Neuronal stem cell (in vitro differentiated cells): ENCODE data around the gene ACOXL.

Experiments
- DNase-seq: peaks from one replicate; pipeline ENCODE4 v3.0.0-alpha.2; 2013; ENCODE audit warnings: low spot score
- H2AFZ ChIP-seq: one replicate; pipeline ENCODE4 v1.6.1; 2013; ENCODE audit warnings: mild to moderate bottlenecking, low read length, inconsistent platforms
- H2AK5ac ChIP-seq: 2 replicates; pipeline ENCODE4 v1.6.1; 2013; ENCODE audit warnings: low read depth, mild to moderate bottlenecking, inconsistent platforms, low read length, moderate library complexity, mixed read lengths
- H2BK120ac ChIP-seq: 2 replicates; pipeline ENCODE4 v1.6.1; 2013; ENCODE audit warnings: low read depth, mild to moderate bottlenecking, inconsistent platforms, low read length, moderate library complexity, mixed read lengths
- H2BK12ac ChIP-seq: one replicate; pipeline ENCODE4 v1.6.1; 2013; ENCODE audit warnings: low read length, inconsistent platforms
- H2BK15ac ChIP-seq: 2 replicates; pipeline ENCODE4 v1.6.1; 2013; ENCODE audit warnings: mild to moderate bottlenecking, low read length, inconsistent platforms, mixed read lengths
- H2BK5ac ChIP-seq: one replicate; pipeline ENCODE4 v1.6.1; 2013; ENCODE audit warnings: inconsistent platforms, mild to moderate bottlenecking, low read length, moderate library complexity
- H3K14ac ChIP-seq: one replicate; pipeline ENCODE4 v1.6.1; 2013; ENCODE audit warnings: low read length, inconsistent platforms
- H3K18ac ChIP-seq: 2 replicates; pipeline ENCODE4 v1.6.1; 2013; ENCODE audit warnings: low read length, inconsistent platforms
- H3K23ac ChIP-seq: 2 replicates; pipeline ENCODE4 v1.6.1; 2013; ENCODE audit warnings: low read depth, mild to moderate bottlenecking, mixed read lengths, low read length, inconsistent platforms; ENCODE audit not compliant: poor library complexity
- H3K27ac ChIP-seq: replicated peaks from 3 replicates; pipeline ENCODE4 v1.5.1; 2013; ENCODE audit warnings: low read length, inconsistent platforms
- H3K27me3 ChIP-seq, 3 experiments: 2 replicates each; pipeline ENCODE4 v1.6.1; 2013; ENCODE audit warnings: low read length in 3 of 3, mild to moderate bottlenecking in 2 of 3, inconsistent platforms in 1 of 3, low read depth in 1 of 3, mixed read lengths in 1 of 3, moderate library complexity in 1 of 3; ENCODE audit not compliant: control insufficient read depth in 3 of 3, insufficient read depth in 3 of 3
- H3K36me3 ChIP-seq, 2 donors: replicated peaks in 1 of 2; 2 replicates each; pipeline ENCODE4 v1.6.1; 2013; ENCODE audit warnings: low read length in 2 of 2; ENCODE audit not compliant: control insufficient read depth in 2 of 2, insufficient read depth in 2 of 2
- H3K4ac ChIP-seq: 2 replicates; pipeline ENCODE4 v1.6.1; 2013; ENCODE audit warnings: inconsistent platforms, mild to moderate bottlenecking, low read length, moderate library complexity
- H3K4me1 ChIP-seq, 2 donors: 1 replicate in 1 of 2; 2 replicates in 1 of 2; pipeline ENCODE4 v1.6.1; 2013; ENCODE audit warnings: low read length in 2 of 2, low read depth in 1 of 2; ENCODE audit not compliant: control insufficient read depth in 2 of 2, insufficient read depth in 1 of 2
- H3K4me2 ChIP-seq: one replicate; pipeline ENCODE4 v1.6.1; 2013; ENCODE audit warnings: mild to moderate bottlenecking, low read length, inconsistent platforms; ENCODE audit not compliant: insufficient read depth, poor library complexity, severe bottlenecking
- H3K4me3 ChIP-seq, 2 donors: 2 replicates each; pipeline ENCODE4 v1.5.1; 2013; ENCODE audit warnings: low read length in 2 of 2, mild to moderate bottlenecking in 2 of 2, inconsistent platforms in 1 of 2, moderate library complexity in 1 of 2
- H3K79me1 ChIP-seq: one replicate; pipeline ENCODE4 v1.6.1; 2013; ENCODE audit warnings: low read depth, mild to moderate bottlenecking, inconsistent platforms, low read length, moderate library complexity
- H3K9ac ChIP-seq: one replicate; pipeline ENCODE4 v1.6.1; 2013; ENCODE audit warnings: mild to moderate bottlenecking, low read depth, low read length, inconsistent platforms; ENCODE audit not compliant: poor library complexity
- H3K9me3 ChIP-seq, 2 donors: replicated peaks in 1 of 2; 2 replicates each; pipeline versions ENCODE3 to v1.6.1; 2013; ENCODE audit warnings: low read length in 2 of 2, mild to moderate bottlenecking in 2 of 2, inconsistent platforms in 1 of 2, low read depth in 1 of 2, mixed read lengths in 1 of 2, moderate library complexity in 1 of 2; ENCODE audit not compliant: control insufficient read depth in 2 of 2, insufficient read depth in 1 of 2
- H4K8ac ChIP-seq: one replicate; pipeline ENCODE4 v1.6.1; 2013; ENCODE audit warnings: low read depth, mild to moderate bottlenecking, inconsistent platforms, low read length, moderate library complexity
- H4K91ac ChIP-seq: one replicate; pipeline ENCODE4 v1.6.1; 2013; ENCODE audit warnings: low read length, low read depth, mild to moderate bottlenecking, inconsistent platforms; ENCODE audit not compliant: poor library complexity
- WGBS, 2 donors: extraction: QIAGEN DNeasy Blood & Tissue Kit; methylation state at CpG; one replicate each; pipeline ENCODE4 v1.1.7; 2013; ENCODE audit warnings: missing lambda C conversion rate in 2 of 2, mixed read lengths in 1 of 2; ENCODE audit not compliant: insufficient read length in 2 of 2, insufficient replicate concordance in 1 of 2; ENCODE audit errors: extremely low coverage in 2 of 2; 5-methylcytosine and 5-hydroxymethylcytosine counted together

Gene ACOXL

DNA sequence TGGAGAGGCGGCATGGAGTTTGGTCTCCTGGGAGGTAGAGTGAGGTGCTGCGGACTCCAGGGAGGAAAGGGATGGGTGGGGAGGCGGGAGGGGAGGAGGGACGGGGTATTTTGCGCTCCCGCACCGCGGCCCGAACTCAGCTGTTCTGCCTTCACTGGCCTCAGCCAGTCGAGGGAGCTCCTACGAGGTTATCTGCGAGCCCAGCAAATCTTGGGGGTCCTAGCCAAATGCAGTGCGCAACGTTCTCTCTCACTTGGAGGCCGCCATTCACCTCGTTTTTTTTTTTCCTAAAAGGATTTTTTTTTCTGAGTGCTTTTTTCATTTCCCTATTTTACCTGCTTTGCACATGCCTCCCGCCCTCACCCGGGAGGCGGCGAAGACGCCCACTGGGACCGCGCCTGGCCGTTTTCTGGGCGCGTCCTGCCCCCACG is 387.5 kb downstream of the ACOXL start:
- Histone ChIP-seq H3K18ac (peak overlapping the region; percentile 94), H3K9ac (peak overlapping the region; percentile 92), H2BK5ac (peak overlapping the region; percentile 39), H3K4ac (no peak overlapping the region), H4K91ac (no peak overlapping the region), H3K36me3 (peaks cover 5 to 14% of the 10 kb centered on the region in 2 donors), H3K23ac (peak overlapping the region; percentile 65), H3K79me1 (peaks cover 4% of the 10 kb centered on the region), H3K4me1 (peaks cover 18 to 20% of the 10 kb centered on the region in 2 donors), H2BK15ac (peak overlapping the region; percentile 88), H3K14ac (no peak overlapping the region), H3K4me3 (peak overlapping the region; percentile 76 to 87), H2BK12ac (peak overlapping the region; percentile 58), H3K27ac (peak overlapping the region; percentile 77), H3K27me3 (peaks cover 7 to 27% (median 26%) of the 10 kb centered on the region in 3 experiments), H2BK120ac (peak overlapping the region; percentile 89), H4K8ac (peak overlapping the region; percentile 29), H3K4me2 (peak overlapping the region; percentile 93), H3K9me3 (peaks cover 0 to 7% of the 10 kb centered on the region in 2 donors), H2AFZ (peak overlapping the region; percentile 99), H2AK5ac (peak overlapping the region; percentile 57)
- DNase-seq: peak; percentile 27
- WGBS, 2 donors: no CpG with 5 or more reads among the region's 27 CpGs

DNA sequence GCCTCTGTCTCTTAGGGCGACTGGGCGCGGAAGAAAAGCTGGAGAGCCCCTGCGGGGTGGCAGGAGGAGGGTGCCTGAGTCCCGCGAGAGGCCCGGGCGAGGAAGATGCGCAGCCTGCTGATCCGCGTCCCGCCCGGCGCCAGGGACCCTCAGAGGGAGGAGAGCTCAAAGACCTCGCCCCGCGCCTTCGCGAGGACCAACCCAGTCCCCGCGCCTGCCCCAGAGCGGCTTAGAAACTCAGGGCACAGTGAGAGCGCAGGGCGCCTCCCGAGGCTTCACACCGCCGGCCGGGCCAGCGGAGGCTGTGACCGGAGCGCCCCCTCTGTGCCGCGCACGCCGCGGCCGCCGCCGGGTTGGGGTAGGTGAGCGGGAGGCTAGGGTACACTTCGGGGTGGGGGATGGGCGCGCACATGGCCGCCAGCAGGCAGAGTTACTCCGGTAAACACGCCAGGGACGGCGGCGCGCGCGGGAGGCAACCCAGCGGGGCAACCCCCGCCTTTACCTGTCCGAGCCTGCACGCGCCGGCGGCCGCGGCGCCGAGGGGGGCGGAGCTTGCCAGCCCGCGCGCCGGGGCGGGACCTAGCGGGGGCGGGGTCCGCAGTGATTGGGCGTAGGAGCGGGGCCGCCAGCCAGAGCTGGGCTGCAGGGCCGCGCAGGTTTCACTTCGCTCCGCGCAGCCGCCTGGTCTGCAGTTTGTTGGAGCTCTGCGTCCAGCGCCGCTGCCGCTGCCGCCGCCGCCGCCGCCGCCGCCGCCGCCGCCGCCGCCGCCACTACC is 388.1 kb downstream of the ACOXL start, which contains the start of gene BCL2L11:
TSS of gene BCL2L11 (plus strand) at position 662 of the 775 bp plus-strand sequence. CDS start 2,832 bp downstream, outside the sequence.
- peaks cover 7 to 27% (median 26%) of the 10 kb centered on the region in 3 experiments for H3K27me3 ChIP-seq
- peak within 1 kb of the TSS; percentile 77 for H3K27ac ChIP-seq
- H3K36me3 ChIP-seq: peaks cover 10 to 20% of the 10 kb centered on the region in 2 donors
- WGBS, 2 donors: no CpG with 5 or more reads among the region's 98 CpGs
- H3K14ac ChIP-seq: peak within 1 kb of the TSS; percentile 41
- H4K8ac ChIP-seq: peak within 1 kb of the TSS; percentile 29
- H3K4me3 ChIP-seq: peak within 1 kb of the TSS; percentile 87 to 98
- peak within 1 kb of the TSS; percentile 93 for H2BK5ac ChIP-seq
- no peak within 1 kb of the TSS for H4K91ac ChIP-seq
- peak within 1 kb of the TSS; percentile 97 for H3K18ac ChIP-seq
- H2AFZ ChIP-seq: peak within 1 kb of the TSS; percentile 99
- peak within 1 kb of the TSS; percentile 89 for H2BK120ac ChIP-seq
- peak; percentile 92 for DNase-seq
- peak within 1 kb of the TSS; percentile 94 for H3K23ac ChIP-seq
- H3K4ac ChIP-seq: peak within 1 kb of the TSS; percentile 72
- H3K9me3 ChIP-seq: peaks cover 0 to 7% of the 10 kb centered on the region in 2 donors
- H2AK5ac ChIP-seq: peak within 1 kb of the TSS; percentile 67
- peak within 1 kb of the TSS; percentile 61 for H2BK12ac ChIP-seq
- H3K4me2 ChIP-seq: peak within 1 kb of the TSS; percentile 93
- H3K79me1 ChIP-seq: peaks cover 4% of the 10 kb centered on the region
- H3K4me1 ChIP-seq: peaks cover 18 to 21% of the 10 kb centered on the region in 2 donors
- peak within 1 kb of the TSS; percentile 99 for H3K9ac ChIP-seq
- H2BK15ac ChIP-seq: peak within 1 kb of the TSS; percentile 91

DNA sequence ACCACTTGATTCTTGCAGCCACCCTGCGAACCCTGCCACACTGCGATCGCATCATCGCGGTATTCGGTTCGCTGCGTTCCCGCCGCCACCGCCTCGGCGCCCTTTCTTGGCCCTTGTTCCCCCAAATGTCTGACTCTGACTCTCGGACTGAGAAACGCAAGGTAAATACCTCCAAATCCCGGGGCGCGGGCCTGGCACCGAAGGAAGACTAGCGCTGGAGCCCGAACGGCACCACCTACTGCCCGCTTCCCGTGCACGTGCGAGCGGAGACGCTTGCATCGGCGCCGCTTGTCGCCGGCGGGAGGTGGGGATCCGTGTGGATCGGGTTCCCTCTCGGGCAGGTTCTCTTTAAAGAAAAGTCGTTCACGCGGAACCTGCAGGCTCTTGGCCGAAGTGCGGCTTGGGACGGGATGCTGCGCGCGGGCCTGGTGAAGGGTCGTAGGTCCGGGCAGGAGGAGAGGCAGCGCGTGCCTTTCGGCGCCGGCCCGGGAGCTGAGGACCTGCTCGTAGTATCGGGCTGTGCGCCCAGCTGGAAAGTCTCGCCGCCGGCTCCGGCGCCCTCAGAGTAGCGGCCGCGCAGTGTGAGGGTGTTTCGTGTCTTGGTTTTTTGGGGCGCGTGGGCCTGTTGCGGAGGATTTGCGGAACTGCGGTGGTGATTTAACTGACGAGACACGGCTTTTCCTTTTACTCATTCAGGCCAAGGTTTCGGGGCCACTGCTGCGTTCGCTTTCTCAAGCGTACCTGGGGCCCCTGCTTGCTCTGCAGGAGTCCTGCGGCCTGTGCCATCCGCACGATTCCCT is 388.9 kb downstream of the ACOXL start:
- Histone ChIP-seq H2BK12ac (peak overlapping the region; percentile 61), H2BK5ac (peak overlapping the region; percentile 93), H3K27me3 (peaks cover 7 to 27% (median 26%) of the 10 kb centered on the region in 3 experiments), H3K4me2 (peak overlapping the region; percentile 93), H3K9ac (peak overlapping the region; percentile 99), H2BK120ac (peak overlapping the region; percentile 16), H3K23ac (peak overlapping the region; percentile 94), H2AFZ (peak overlapping the region; percentile 99), H3K79me1 (peaks cover 4% of the 10 kb centered on the region), H3K36me3 (peaks cover 11 to 28% of the 10 kb centered on the region in 2 donors), H3K14ac (peak overlapping the region; percentile 41), H3K9me3 (peaks cover 0 to 7% of the 10 kb centered on the region in 2 donors), H2BK15ac (peak overlapping the region; percentile 91), H3K4ac (peak overlapping the region; percentile 72), H3K4me1 (peaks cover 18 to 21% of the 10 kb centered on the region in 2 donors), H3K4me3 (peak overlapping the region; percentile 87 to 98), H3K18ac (peak overlapping the region; percentile 97), H2AK5ac (peak overlapping the region; percentile 67), H4K91ac (no peak overlapping the region), H3K27ac (peak overlapping the region; percentile 73), H4K8ac (no peak overlapping the region)
- no CpG with 5 or more reads among the region's 80 CpGs for WGBS, 2 donors
- DNase-seq: peak; percentile 56
